Lung microvascular endothelial cell (primary cell): ENCODE measurements around the gene SPRYD4. TPM values are rescaled to one million over a fixed set of nuclear protein-coding genes. Genes with fewer than 3 reads are reported as not detected.
"Not testable (repeated sequence)": the region's sequence is repeated elsewhere in the genome, so short reads cannot be mapped to it uniquely, and the experiment has no call there.

Experiments used
- DNase-seq, 2 donors: peaks; one replicate each; pipeline versions ENCODE4 v3.0.0 to v3.0.0-alpha.2; 2010; ENCODE audit warnings: low read depth in 2 of 2
- total RNA-seq: library from RNA; depleted of rRNA; stranded (reverse); fragments of >200 nt; gene quantifications from 2 replicates; pipeline ENCODE4 v1.2.1, GENCODE V29; 2014

Gene SPRYD4
- 1.3 and 1.8 TPM in 2 replicates for total RNA-seq

GRCh38 chr12:56468216-56469006 is at the start of gene SPRYD4:
Gene SPRYD4 (plus strand): TSS chr12:56468578. CDS start chr12:56468592, 14 bp downstream.
- DNase-seq = peak; percentile 97

GRCh38 chr12:56420411-56420810 is 48.0 kb upstream of the SPRYD4 start:
- DNase-seq = no peak

- DNase-seq = no peak
Measured at GRCh38 chr12:56425193-56425592, 43.2 kb upstream of the SPRYD4 start.

- no peak for DNase-seq
Measured at GRCh38 chr12:56425940-56426438, 42.4 kb upstream of the SPRYD4 start.

GRCh38 chr12:56431288-56431687 is 37.1 kb upstream of the SPRYD4 start:
- DNase-seq = no peak

- peak in 1 of 2 donors; percentile 24 for DNase-seq
Measured at GRCh38 chr12:56431850-56432249, 36.5 kb upstream of the SPRYD4 start.

GRCh38 chr12:56434828-56435227 is 33.5 kb upstream of the SPRYD4 start:
- no peak for DNase-seq

- DNase-seq = no peak
Measured at GRCh38 chr12:56437430-56438176, 30.8 kb upstream of the SPRYD4 start.

- DNase-seq = not testable (repeated sequence)
Measured at GRCh38 chr12:56443208-56443607, 25.2 kb upstream of the SPRYD4 start.

- DNase-seq = peak; percentile 91 to 92
Measured at GRCh38 chr12:56448860-56449621, 19.3 kb upstream of the SPRYD4 start, which contains the start of gene TIMELESS. Gene TIMELESS (minus strand): TSS chr12:56449426. CDS start chr12:56434170, 15,256 bp downstream.

GRCh38 chr12:56449622-56449984 is 18.8 kb upstream of the SPRYD4 start:
- DNase-seq = no peak

- no peak for DNase-seq
Measured at GRCh38 chr12:56450241-56450640, 18.1 kb upstream of the SPRYD4 start.

GRCh38 chr12:56451147-56451546 is 17.2 kb upstream of the SPRYD4 start:
- no peak for DNase-seq

- DNase-seq = no peak
Measured at GRCh38 chr12:56454557-56454956, 13.8 kb upstream of the SPRYD4 start, which contains the start of gene MIP. Gene MIP (minus strand): TSS chr12:56454657. CDS start chr12:56454613, 44 bp downstream.

GRCh38 chr12:56457817-56458216 is 10.6 kb upstream of the SPRYD4 start:
- no peak for DNase-seq

- DNase-seq = peak in 1 of 2 donors; percentile 44
Measured at GRCh38 chr12:56461235-56462159, 6.9 kb upstream of the SPRYD4 start.

- DNase-seq = no peak
Measured at GRCh38 chr12:56462565-56462964, 5.8 kb upstream of the SPRYD4 start.

GRCh38 chr12:56469007-56469930 is 891 bp downstream of the SPRYD4 start:
- peak; percentile 28 to 62 for DNase-seq

GRCh38 chr12:56474389-56474788 is 6.0 kb downstream of the SPRYD4 start:
- DNase-seq = no peak
